ENCODE results near the gene BPIFB2.

DNA sequence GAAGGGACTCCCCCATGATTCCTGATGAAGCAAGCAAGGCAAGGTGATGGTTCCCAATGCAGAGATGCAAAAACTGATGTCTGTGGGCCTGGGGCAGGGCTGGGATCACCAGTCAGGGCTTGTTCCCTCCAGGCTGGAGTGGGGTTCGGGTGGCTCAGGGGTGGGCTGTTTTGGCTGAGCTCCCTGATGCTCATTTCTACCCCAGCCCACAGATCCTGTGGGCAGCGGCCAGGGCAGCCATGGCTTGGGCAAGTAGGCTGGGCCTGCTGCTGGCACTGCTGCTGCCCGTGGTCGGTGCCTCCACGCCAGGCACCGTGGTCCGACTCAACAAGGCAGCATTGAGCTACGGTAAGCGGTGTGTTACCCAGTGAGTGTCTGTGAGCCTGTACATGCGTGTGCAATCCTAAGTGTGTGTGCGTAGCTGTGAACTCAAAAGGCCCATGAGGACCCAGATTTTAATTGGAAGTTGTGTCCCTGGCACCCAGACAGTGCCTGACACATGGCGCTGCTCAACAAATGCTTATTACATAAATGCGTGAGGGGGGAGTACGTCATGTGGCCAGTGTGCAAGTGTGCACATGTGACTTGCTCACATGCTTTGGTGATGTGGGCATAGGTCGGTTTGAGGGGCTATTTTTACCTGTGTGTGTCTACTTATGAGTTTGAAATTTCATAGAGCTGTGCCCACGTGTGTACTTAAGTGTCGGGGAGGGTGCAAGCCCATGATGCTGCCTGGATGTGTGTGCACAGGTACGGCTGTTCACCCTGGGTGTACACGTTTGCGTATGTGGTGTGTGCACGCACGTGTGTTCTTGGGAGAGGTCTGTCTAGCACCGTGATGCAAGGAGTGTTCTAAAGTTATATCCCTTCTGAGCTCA, 1.1 kb downstream of the BPIFB2 start:
- TF ChIP-seq EZH2 (IDR thresholded peaks at IDR 0.05; ENCODE audit: low read length, missing control alignments) (no peak), CTCF (conservative IDR thresholded peaks at IDR 0.05 in 1 of 2, IDR thresholded peaks at IDR 0.05 in 1 of 2; ENCODE audit: low read depth in 1 of 2, low read length in 2 of 2) (no peak)

Measured in fibroblast of lung (primary cell).